WTC11 (cell line): ENCODE measurements around the gene OR5A1. TPM values are rescaled to one million over a fixed set of nuclear protein-coding genes. Genes with fewer than 3 reads are reported as not detected.
A peak's percentile ranks its signal among the peaks of the same experiment; 100 is the strongest.

Experiments
- ATAC-seq: fragments of 200-7000 bp; cut with Tn5 transposase; 2 replicates; pipeline ENCODE4 v1.10.0; 2021; ENCODE audit warnings: mild to moderate bottlenecking, moderate library complexity
- CTCF ChIA-PET: fragments of 300-600 bp; sonication (Branson Sonifier 250); formaldehyde crosslinking; loops from one replicate; lab custom pipeline; 2021; ENCODE audit warnings: antibody characterized with exemption; lab: Charles Lee
- POLR2A ChIA-PET: fragments of 350-600 bp; sonication (Branson Sonifier 250); formaldehyde crosslinking; loops from one replicate; lab custom pipeline; 2021; ENCODE audit warnings: antibody characterized with exemption; lab: Charles Lee
- DNase-seq: peaks from one replicate; pipeline ENCODE4 v3.0.0; 2021; ENCODE audit warnings: low spot score
- H3K27ac Mint-ChIP-seq: 2 replicates; pipeline ENCODE4 v1.8.0; 2021; ENCODE audit warnings: mixed read lengths
- H3K27me3 Mint-ChIP-seq: 2 replicates; pipeline ENCODE4 v1.8.0; 2021; ENCODE audit warnings: low read depth, mild to moderate bottlenecking, moderate library complexity, mixed read lengths
- H3K36me3 Mint-ChIP-seq: 2 replicates; pipeline ENCODE4 v1.8.0; 2021; ENCODE audit warnings: mixed read lengths
- H3K4me1 Mint-ChIP-seq: 2 replicates; pipeline ENCODE4 v1.8.0; 2022; ENCODE audit warnings: mixed read lengths
- H3K4me3 Mint-ChIP-seq: 2 replicates; pipeline ENCODE4 v1.8.0; 2021; ENCODE audit warnings: mild to moderate bottlenecking, moderate library complexity, mixed read lengths
- H3K9me3 Mint-ChIP-seq: 2 replicates; pipeline ENCODE4 v1.8.0; 2021; ENCODE audit warnings: mixed read lengths
- AR ChIP-seq: fragments of 250-450 bp; sonication (Bioruptor Pico); IDR thresholded peaks from 2 replicates; pipeline ENCODE4 v1.9.0; 2021; ENCODE audit warnings: mild to moderate bottlenecking
- ATF3 ChIP-seq: sonication (generic); formaldehyde crosslinking; conservative IDR thresholded peaks from 2 replicates; pipeline ENCODE4 v1.8.1; 2022; ENCODE audit warnings: mild to moderate bottlenecking, missing genetic modification reagents
- ATF6 ChIP-seq: sonication (generic); formaldehyde crosslinking; IDR thresholded peaks from 2 replicates; pipeline ENCODE4 v1.8.1; 2023; ENCODE audit warnings: mild to moderate bottlenecking, missing genetic modification reagents
- CREM ChIP-seq: sonication (generic); formaldehyde crosslinking; IDR thresholded peaks from 2 replicates; pipeline ENCODE4 v1.8.1; 2022; ENCODE audit warnings: mild to moderate bottlenecking, missing genetic modification reagents, moderate library complexity
- EMX1 ChIP-seq: fragments of 250-450 bp; sonication (Bioruptor Pico); IDR thresholded peaks from 2 replicates; pipeline ENCODE4 v1.8.0; 2021; ENCODE audit warnings: mild to moderate bottlenecking
- ETV6 ChIP-seq: sonication (generic); formaldehyde crosslinking; IDR thresholded peaks from 2 replicates; pipeline ENCODE4 v1.8.1; 2022; ENCODE audit warnings: mild to moderate bottlenecking, missing genetic modification reagents
- FOXJ3 ChIP-seq: sonication (generic); formaldehyde crosslinking; IDR thresholded peaks from 2 replicates; pipeline ENCODE4 v1.9.0; 2021; ENCODE audit warnings: missing genetic modification reagents, mild to moderate bottlenecking, borderline replicate concordance
- FOXP1 ChIP-seq: sonication (generic); formaldehyde crosslinking; IDR thresholded peaks from 2 replicates; pipeline ENCODE4 v1.8.0; 2022; ENCODE audit warnings: missing genetic modification reagents, mild to moderate bottlenecking, moderate library complexity, borderline replicate concordance
- FOXP4 ChIP-seq: sonication (generic); formaldehyde crosslinking; IDR thresholded peaks from 2 replicates; pipeline ENCODE4 v1.8.0; 2022; ENCODE audit warnings: mild to moderate bottlenecking, missing genetic modification reagents
- GRHL2 ChIP-seq: fragments of 250-450 bp; sonication (Bioruptor Pico); IDR thresholded peaks from 2 replicates; pipeline ENCODE4 v1.8.0; 2022; ENCODE audit warnings: mild to moderate bottlenecking, moderate library complexity; ENCODE audit not compliant: insufficient replicate concordance, severe bottlenecking
- MXD4 ChIP-seq: fragments of 250-450 bp; sonication (Bioruptor Pico); IDR thresholded peaks from 2 replicates; pipeline ENCODE4 v1.8.0; 2021; ENCODE audit warnings: mild to moderate bottlenecking, moderate library complexity, borderline replicate concordance
- MYBL2 ChIP-seq: sonication (generic); formaldehyde crosslinking; IDR thresholded peaks from 2 replicates; pipeline ENCODE4 v1.8.1; 2023; ENCODE audit warnings: mild to moderate bottlenecking, moderate library complexity, missing genetic modification reagents
- RELA ChIP-seq: sonication (generic); formaldehyde crosslinking; IDR thresholded peaks from 2 replicates; pipeline ENCODE4 v1.8.1; 2022; ENCODE audit warnings: missing genetic modification reagents, mild to moderate bottlenecking, borderline replicate concordance
- SMAD4 ChIP-seq: sonication (generic); formaldehyde crosslinking; IDR thresholded peaks from 2 replicates; pipeline ENCODE4 v1.8.0; 2022; ENCODE audit warnings: mild to moderate bottlenecking, missing genetic modification reagents
- STAT6 ChIP-seq: sonication (generic); formaldehyde crosslinking; conservative IDR thresholded peaks from 2 replicates; pipeline ENCODE4 v1.8.1; 2023; ENCODE audit warnings: mild to moderate bottlenecking, low read depth, missing genetic modification reagents, moderate library complexity
- TEAD4 ChIP-seq: sonication (generic); formaldehyde crosslinking; IDR thresholded peaks from 2 replicates; pipeline ENCODE4 v1.8.0; 2022; ENCODE audit warnings: mild to moderate bottlenecking, missing genetic modification reagents
- USF1 ChIP-seq: sonication (generic); formaldehyde crosslinking; IDR thresholded peaks from 2 replicates; pipeline ENCODE4 v1.8.0; 2022; ENCODE audit warnings: mild to moderate bottlenecking, missing genetic modification reagents
- ZNF396 ChIP-seq: fragments of 250-450 bp; sonication (Bioruptor Pico); IDR thresholded peaks from 2 replicates; pipeline ENCODE4 v1.8.0; 2021; ENCODE audit warnings: mild to moderate bottlenecking, moderate library complexity, borderline replicate concordance
- ZNF512 ChIP-seq: sonication (generic); formaldehyde crosslinking; IDR thresholded peaks from 2 replicates; pipeline ENCODE4 v1.8.1; 2022; ENCODE audit warnings: missing genetic modification reagents, borderline replicate concordance
- ZSCAN18 ChIP-seq: fragments of 250-450 bp; sonication (Bioruptor Pico); IDR thresholded peaks from 2 replicates; pipeline ENCODE4 v2.1.2; 2022; ENCODE audit warnings: mild to moderate bottlenecking, moderate library complexity
- total RNA-seq: library from RNA; stranded (reverse); gene quantifications from 3 replicates; pipeline ENCODE4 v1.2.3, GENCODE V29; 2021

Gene OR5A1
- total RNA-seq, 1 experiment from 2014 or later, result not detected

GRCh38 chr11:59426361-59427067 is 9.8 kb upstream of the OR5A1 start, which contains the start of gene OR5A2:
Gene OR5A2 (minus strand): TSS chr11:59426413. CDS start chr11:59422953, 3,460 bp downstream.
- DNase-seq (peak; percentile 22), ATAC-seq (peak; percentile 88)
- Mint-ChIP-seq H3K27me3 (no peaks in the 10 kb centered on the region), H3K4me3 (peak within 1 kb of the TSS; percentile 43), H3K9me3 (peaks cover 11% of the 10 kb centered on the region), H3K27ac (peak within 1 kb of the TSS; percentile 88), H3K4me1 (peaks cover 28% of the 10 kb centered on the region), H3K36me3 (no peaks in the 10 kb centered on the region)
- no peak for TF ChIP-seq MXD4
- TF ChIP-seq USF1 (CRISPR knock-in tag), result no peak
- no peak for TF ChIP-seq ATF3 (CRISPR knock-in tag)
- TF ChIP-seq FOXP1, result no peak
- no peak for TF ChIP-seq TEAD4
- no peak for TF ChIP-seq ATF6 (CRISPR knock-in tag)
- TF ChIP-seq ZNF396 (CRISPR knock-in tag), result no peak
- TF ChIP-seq STAT6 (CRISPR knock-in tag), result no peak
- no peak for TF ChIP-seq FOXP4 (CRISPR knock-in tag)
- no peak for TF ChIP-seq EMX1 (CRISPR knock-in tag)
- ChIA-PET CTCF (interaction anchor here (0.9 to 2.8 kb wide), 10 partner anchors 10 to 368 kb away, joined by 3 to 20 read pairs (median 4); partner anchors contain the start of genes DTX4 and OR5A1), POLR2A (no interaction called here)

- POLR2A ChIA-PET, result no interaction called here
- H3K9me3 Mint-ChIP-seq, result peaks cover 6% of the 10 kb centered on the region
Measured at GRCh38 chr11:59427068-59427382, 9.2 kb upstream of the OR5A1 start.

More at GRCh38 chr11:59427068-59427382, 9.2 kb upstream of the OR5A1 start:
- H3K27ac Mint-ChIP-seq, result no peak overlapping the region; the same call in 1 of the 2 replicates
- DNase-seq (no peak), ATAC-seq (peak; percentile 14; the same call in 1 of the 2 replicates)
- H3K27me3 Mint-ChIP-seq, result no peaks in the 10 kb centered on the region
- CTCF ChIA-PET, result interaction anchor here (1.0 to 2.8 kb wide), 6 partner anchors 110 to 368 kb away, joined by 4 to 20 read pairs (median 6); partner anchors contain the start of gene DTX4
- H3K36me3 Mint-ChIP-seq, result no peaks in the 10 kb centered on the region
- H3K4me1 Mint-ChIP-seq, result peaks cover 28% of the 10 kb centered on the region
- TF ChIP-seq ZSCAN18 (CRISPR knock-in tag) (no peak), FOXJ3 (CRISPR knock-in tag) (no peak), AR (CRISPR knock-in tag) (no peak), ETV6 (no peak), CREM (CRISPR knock-in tag) (no peak), ZNF512 (CRISPR knock-in tag) (no peak), SMAD4 (CRISPR knock-in tag) (no peak), MYBL2 (CRISPR knock-in tag) (no peak), RELA (CRISPR knock-in tag) (no peak), EMX1 (CRISPR knock-in tag) (no peak), GRHL2 (CRISPR knock-in tag) (no peak), TEAD4 (no peak)
- peak overlapping the region; percentile 43 for H3K4me3 Mint-ChIP-seq
